ENCODE results near the gene HSPA1A.

The HSPA1A gene

DNA sequence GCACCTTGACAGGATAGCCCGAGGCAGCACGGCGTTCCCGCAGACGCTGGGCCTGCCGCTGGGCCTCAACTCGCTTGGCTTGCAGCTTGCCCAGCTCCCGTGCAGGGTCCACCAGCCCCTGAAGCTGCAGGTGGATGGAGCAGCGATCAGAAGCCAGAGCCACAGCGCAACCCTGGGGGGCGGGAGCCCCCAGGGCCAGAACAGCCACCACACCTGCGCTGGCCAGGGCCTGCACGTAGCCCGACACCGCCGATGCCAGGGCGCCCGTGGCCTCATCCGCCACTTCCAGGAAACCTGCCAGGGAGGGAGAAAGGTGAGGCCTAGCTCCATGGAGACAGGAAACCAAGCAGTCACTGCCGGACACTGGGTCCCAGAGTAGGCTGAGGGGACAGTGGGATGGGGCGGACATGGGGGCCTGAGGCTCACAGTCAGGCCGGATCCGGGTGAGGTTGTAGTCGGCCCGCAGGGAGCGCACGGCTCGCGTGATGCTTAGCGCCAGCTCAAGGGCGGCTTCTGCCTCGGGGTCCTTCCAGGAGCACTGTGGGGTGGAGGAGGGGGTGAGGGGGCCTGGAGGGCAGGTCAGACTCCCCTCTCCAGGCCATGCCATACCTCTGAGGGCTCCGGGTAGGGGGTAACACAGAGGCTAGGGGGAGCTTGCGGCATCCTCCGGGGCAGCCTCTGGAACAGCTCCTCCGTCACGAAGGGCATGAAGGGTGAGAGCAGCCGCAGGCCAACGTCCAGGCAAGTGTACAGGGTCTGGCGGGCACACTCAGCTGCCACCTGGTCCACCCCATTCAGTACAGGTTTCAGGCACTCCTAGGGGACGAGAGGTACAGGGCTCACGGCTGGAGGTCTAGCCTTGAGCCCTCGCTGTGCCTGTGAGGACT, 36.1 kb upstream of the HSPA1A start:
- TF ChIP-seq ZBTB7A (IDR thresholded peaks at IDR 0.05; ENCODE audit: low read depth): no peak
- no peak for TF ChIP-seq EGR1 (IDR thresholded peaks at IDR 0.05)
- no peak for TF ChIP-seq TEAD4 (IDR thresholded peaks at IDR 0.05)
- TF ChIP-seq TAF1 (IDR thresholded peaks at IDR 0.05; ENCODE audit: low read depth): no peak
- no peak for TF ChIP-seq TCF12 (IDR thresholded peaks at IDR 0.05; ENCODE audit: low read depth)
- TF ChIP-seq CEBPB (IDR thresholded peaks at IDR 0.05): no peak
- TF ChIP-seq EP300 (IDR thresholded peaks at IDR 0.05; ENCODE audit: borderline replicate concordance): no peak
- no peak for TF ChIP-seq NFIC (IDR thresholded peaks at IDR 0.05)
- TF ChIP-seq, protein P1, sequence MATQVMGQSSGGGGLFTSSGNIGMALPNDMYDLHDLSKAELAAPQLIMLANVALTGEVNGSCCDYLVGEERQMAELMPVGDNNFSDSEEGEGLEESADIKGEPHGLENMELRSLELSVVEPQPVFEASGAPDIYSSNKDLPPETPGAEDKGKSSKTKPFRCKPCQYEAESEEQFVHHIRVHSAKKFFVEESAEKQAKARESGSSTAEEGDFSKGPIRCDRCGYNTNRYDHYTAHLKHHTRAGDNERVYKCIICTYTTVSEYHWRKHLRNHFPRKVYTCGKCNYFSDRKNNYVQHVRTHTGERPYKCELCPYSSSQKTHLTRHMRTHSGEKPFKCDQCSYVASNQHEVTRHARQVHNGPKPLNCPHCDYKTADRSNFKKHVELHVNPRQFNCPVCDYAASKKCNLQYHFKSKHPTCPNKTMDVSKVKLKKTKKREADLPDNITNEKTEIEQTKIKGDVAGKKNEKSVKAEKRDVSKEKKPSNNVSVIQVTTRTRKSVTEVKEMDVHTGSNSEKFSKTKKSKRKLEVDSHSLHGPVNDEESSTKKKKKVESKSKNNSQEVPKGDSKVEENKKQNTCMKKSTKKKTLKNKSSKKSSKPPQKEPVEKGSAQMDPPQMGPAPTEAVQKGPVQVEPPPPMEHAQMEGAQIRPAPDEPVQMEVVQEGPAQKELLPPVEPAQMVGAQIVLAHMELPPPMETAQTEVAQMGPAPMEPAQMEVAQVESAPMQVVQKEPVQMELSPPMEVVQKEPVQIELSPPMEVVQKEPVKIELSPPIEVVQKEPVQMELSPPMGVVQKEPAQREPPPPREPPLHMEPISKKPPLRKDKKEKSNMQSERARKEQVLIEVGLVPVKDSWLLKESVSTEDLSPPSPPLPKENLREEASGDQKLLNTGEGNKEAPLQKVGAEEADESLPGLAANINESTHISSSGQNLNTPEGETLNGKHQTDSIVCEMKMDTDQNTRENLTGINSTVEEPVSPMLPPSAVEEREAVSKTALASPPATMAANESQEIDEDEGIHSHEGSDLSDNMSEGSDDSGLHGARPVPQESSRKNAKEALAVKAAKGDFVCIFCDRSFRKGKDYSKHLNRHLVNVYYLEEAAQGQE (IDR thresholded peaks at IDR 0.05; ENCODE audit: low read depth): no peak
- TF ChIP-seq RAD21 (IDR thresholded peaks at IDR 0.05; ENCODE audit: low read depth): no peak

DNA sequence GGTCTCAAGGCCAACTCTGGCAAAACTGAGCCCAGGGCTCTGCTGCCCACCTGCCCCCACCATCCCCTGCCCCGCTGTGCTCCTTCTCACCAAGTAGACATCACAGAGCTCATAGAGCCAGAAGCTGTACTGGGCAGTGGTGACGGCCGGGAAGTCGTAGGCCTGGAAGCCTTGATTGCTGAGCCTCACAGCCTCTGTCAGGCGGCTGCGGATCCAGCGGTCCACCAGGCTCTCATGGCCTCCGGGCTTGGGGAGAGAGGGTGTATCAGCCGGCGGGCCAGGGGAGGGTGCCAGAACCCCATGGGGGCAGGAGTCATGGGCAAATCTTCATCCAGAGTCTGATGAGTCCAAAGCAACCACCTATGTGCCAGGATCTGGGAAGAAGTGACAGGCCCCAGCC, 35.4 kb upstream of the HSPA1A start:
- TF ChIP-seq TEAD4 (IDR thresholded peaks at IDR 0.05) (no peak), ZBTB7A (IDR thresholded peaks at IDR 0.05; ENCODE audit: low read depth) (no peak), YY1 (IDR thresholded peaks at IDR 0.05; ENCODE audit: low read depth) (no peak), TAF1 (IDR thresholded peaks at IDR 0.05; ENCODE audit: low read depth) (no peak), EGR1 (IDR thresholded peaks at IDR 0.05) (no peak), CREB1 (IDR thresholded peaks at IDR 0.05; ENCODE audit: low read depth) (no peak), TCF12 (IDR thresholded peaks at IDR 0.05; ENCODE audit: low read depth) (no peak), EP300 (IDR thresholded peaks at IDR 0.05; ENCODE audit: borderline replicate concordance) (no peak), NFIC (IDR thresholded peaks at IDR 0.05) (no peak), CEBPB (IDR thresholded peaks at IDR 0.05) (no peak), FOXM1 (IDR thresholded peaks at IDR 0.05; ENCODE audit: borderline replicate concordance, low read depth) (no peak), RAD21 (IDR thresholded peaks at IDR 0.05; ENCODE audit: low read depth) (no peak)
- TF ChIP-seq, protein P2, sequence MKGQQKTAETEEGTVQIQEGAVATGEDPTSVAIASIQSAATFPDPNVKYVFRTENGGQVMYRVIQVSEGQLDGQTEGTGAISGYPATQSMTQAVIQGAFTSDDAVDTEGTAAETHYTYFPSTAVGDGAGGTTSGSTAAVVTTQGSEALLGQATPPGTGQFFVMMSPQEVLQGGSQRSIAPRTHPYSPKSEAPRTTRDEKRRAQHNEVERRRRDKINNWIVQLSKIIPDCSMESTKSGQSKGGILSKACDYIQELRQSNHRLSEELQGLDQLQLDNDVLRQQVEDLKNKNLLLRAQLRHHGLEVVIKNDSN (IDR thresholded peaks at IDR 0.05): no peak
- TF ChIP-seq, protein P3, sequence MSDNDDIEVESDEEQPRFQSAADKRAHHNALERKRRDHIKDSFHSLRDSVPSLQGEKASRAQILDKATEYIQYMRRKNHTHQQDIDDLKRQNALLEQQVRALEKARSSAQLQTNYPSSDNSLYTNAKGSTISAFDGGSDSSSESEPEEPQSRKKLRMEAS (IDR thresholded peaks at IDR 0.05): no peak
- TF ChIP-seq, protein P1 (IDR thresholded peaks at IDR 0.05; ENCODE audit: low read depth): no peak

DNA sequence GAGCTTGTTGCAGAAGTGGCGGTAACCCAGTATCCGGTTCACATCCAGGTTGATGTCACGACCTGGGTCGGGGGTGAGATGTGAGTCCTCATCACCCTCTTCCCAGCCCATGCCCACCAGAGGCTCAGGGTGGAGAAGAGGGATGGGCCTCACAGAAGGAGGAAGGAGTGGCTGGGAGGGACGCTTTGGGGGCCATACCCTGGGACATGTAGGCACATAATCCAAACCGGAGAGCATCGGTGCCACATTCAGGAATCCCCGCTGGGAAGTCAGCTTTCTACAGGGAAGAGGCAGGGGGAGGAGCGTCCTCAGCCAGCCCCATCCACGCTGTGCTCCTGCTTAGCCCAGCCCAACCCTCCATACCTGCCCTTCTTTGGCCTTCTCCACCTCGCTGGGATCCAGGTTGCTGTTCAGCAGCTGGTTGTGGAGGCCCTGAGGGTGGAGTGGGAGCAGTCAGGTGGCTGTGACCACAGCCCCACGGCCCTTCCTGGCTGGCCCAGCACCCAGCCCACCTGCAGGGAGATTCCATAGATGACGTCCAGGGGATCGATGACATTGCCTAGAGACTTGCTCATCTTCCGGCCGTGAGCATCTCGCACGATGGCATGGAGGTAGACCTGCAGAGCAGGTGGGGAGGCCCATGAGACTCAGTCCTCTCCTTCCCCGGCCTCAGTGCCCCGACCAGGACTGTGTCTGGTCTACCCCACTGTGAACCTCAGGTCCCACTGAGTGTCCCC, 34.7 kb upstream of the HSPA1A start:
- TF ChIP-seq, protein P3 (IDR thresholded peaks at IDR 0.05): no peak
- no peak for TF ChIP-seq TCF12 (IDR thresholded peaks at IDR 0.05; ENCODE audit: low read depth)

DNA sequence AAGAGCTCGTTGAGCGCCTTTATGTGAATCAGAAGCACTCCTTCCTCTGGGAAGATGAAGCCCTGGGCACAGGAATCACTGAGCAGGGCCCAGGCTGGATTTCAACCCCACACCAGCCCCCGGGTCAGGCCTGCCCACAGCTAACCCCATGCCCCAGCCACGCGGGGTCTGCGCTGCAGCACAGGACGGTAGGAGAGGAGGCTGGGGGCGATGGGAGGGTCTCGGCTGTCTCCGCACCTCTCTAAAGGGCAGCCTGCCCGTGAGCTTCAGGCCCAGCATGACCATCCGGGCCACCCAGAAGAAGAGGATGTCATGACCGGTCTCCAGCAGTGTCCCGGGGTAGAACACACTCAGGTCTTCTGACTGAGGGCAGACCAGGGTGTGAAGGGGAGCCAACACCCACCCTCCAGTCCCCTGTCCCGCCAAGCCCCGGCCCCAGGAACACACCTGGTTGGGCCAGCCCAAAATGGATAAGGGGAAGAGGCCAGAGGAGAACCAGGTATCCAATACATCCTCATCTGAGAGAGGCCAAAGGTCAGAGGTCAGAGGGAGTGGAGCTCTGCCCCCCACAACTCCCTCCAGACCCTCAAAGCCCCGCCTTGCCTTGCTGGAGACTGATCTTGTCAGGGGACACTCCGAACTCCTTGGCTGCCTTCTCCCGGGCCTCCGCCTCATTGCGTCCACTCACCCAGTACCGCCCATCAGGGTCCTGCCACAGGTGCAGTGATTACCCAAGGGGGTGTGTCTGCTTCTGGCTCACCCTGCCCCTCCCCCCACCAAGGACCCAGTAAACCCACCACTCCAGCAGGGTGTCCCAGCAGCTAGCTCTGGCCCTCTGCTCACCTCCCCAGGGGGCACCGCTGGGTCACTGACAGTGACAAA, 33.9 kb upstream of the HSPA1A start:
- TF ChIP-seq, protein P1 (IDR thresholded peaks at IDR 0.05; ENCODE audit: low read depth): no peak
- no peak for TF ChIP-seq TEAD4 (IDR thresholded peaks at IDR 0.05)
